WERI-Rb-1 (cell line): Measurements from ENCODE around the gene SIPA1.

Experiments
- DNase-seq: peaks from one replicate; pipeline ENCODE4 v3.0.0-alpha.2; 2020
- H3K27ac ChIP-seq: fragments of 250-450 bp; sonication (Bioruptor Pico); 2 replicates; pipeline ENCODE4 v1.5.1; 2020; ENCODE audit warnings: mild to moderate bottlenecking, moderate library complexity
- H3K27me3 ChIP-seq: fragments of 250-450 bp; sonication (Bioruptor Pico); 2 replicates; pipeline ENCODE4 v1.5.1; 2021; ENCODE audit warnings: mild to moderate bottlenecking, low read depth, moderate library complexity; ENCODE audit not compliant: insufficient read depth, severe bottlenecking
- H3K36me3 ChIP-seq: fragments of 250-450 bp; sonication (Bioruptor Pico); 2 replicates; pipeline ENCODE4 v1.5.1; 2020; ENCODE audit warnings: mild to moderate bottlenecking, moderate library complexity
- H3K4me3 ChIP-seq: 2 replicates; pipeline ENCODE4 v1.5.1; 2011; ENCODE audit warnings: low read depth, mild to moderate bottlenecking, control low read depth, low read length
- H3K9me3 ChIP-seq: fragments of 250-450 bp; sonication (Bioruptor Pico); 2 replicates; pipeline ENCODE4 v1.5.1; 2021; ENCODE audit warnings: mild to moderate bottlenecking, moderate library complexity; ENCODE audit not compliant: severe bottlenecking
- CTCF ChIP-seq: IDR thresholded peaks from 2 replicates; pipeline ENCODE4 v1.5.1; 2011; ENCODE audit warnings: low read depth, mild to moderate bottlenecking, control low read depth, inconsistent platforms, low read length

Gene SIPA1

GRCh38 chr11:65651339-65651588, 13.4 kb downstream of the SIPA1 start:
- TF ChIP-seq CTCF, result no peak
- Histone ChIP-seq H3K27me3 (no peaks in the 10 kb centered on the region), H3K36me3 (peaks cover 46% of the 10 kb centered on the region), H3K9me3 (no peaks in the 10 kb centered on the region), H3K4me3 (no peak overlapping the region), H3K27ac (no peak overlapping the region)
- DNase-seq, result no peak

GRCh38 chr11:65651589-65652510, 13.9 kb downstream of the SIPA1 start:
- Histone ChIP-seq H3K27me3 (no peaks in the 10 kb centered on the region), H3K27ac (peak overlapping the region; percentile 94), H3K36me3 (peaks cover 52% of the 10 kb centered on the region), H3K9me3 (no peaks in the 10 kb centered on the region), H3K4me3 (peak overlapping the region; percentile 39)
- no peak for DNase-seq
- TF ChIP-seq CTCF, result no peak

GRCh38 chr11:65652511-65653228, 14.8 kb downstream of the SIPA1 start:
- Histone ChIP-seq H3K9me3 (no peaks in the 10 kb centered on the region), H3K4me3 (peak overlapping the region; percentile 39), H3K27ac (peak overlapping the region; percentile 94), H3K36me3 (peaks cover 60% of the 10 kb centered on the region), H3K27me3 (no peaks in the 10 kb centered on the region)
- DNase-seq, result peak; percentile 93
- TF ChIP-seq CTCF, result no peak

- no peak for DNase-seq
- Histone ChIP-seq H3K36me3 (peaks cover 69% of the 10 kb centered on the region), H3K27me3 (no peaks in the 10 kb centered on the region), H3K9me3 (no peaks in the 10 kb centered on the region), H3K4me3 (peak overlapping the region; percentile 39), H3K27ac (peak overlapping the region; percentile 94)
- no peak for TF ChIP-seq CTCF
These were observed 15.6 kb downstream of the SIPA1 start for GRCh38 chr11:65653229-65654225.

- Histone ChIP-seq H3K9me3 (no peaks in the 10 kb centered on the region), H3K4me3 (no peak overlapping the region), H3K27me3 (no peaks in the 10 kb centered on the region), H3K27ac (no peak overlapping the region), H3K36me3 (peaks cover 77% of the 10 kb centered on the region)
- no peak for TF ChIP-seq CTCF
- no peak for DNase-seq
These were observed 16.8 kb downstream of the SIPA1 start for GRCh38 chr11:65654375-65655349.
